GM12878 (cell line): ENCODE measurements around the gene UBE2G2. TPM values are rescaled to one million over a fixed set of nuclear protein-coding genes. Genes with fewer than 3 reads are reported as not detected.

Experiments used
- CEBPZ ChIP-seq: fragments of 150-350 bp; IDR thresholded peaks from 2 replicates; pipeline ENCODE4 v1.6.1; 2016; ENCODE audit warnings: low read depth, low read length
- CHD4 ChIP-seq: fragments of 200-600 bp; sonication (generic); IDR thresholded peaks from 2 replicates; pipeline ENCODE4 v1.6.1; 2016; ENCODE audit warnings: mild to moderate bottlenecking
- EGR1 ChIP-seq, 2 experiments: IDR thresholded peaks; 1 replicate in 1 of 2; 2 replicates in 1 of 2; pipeline ENCODE4 v1.6.1; 2011 to 2012; ENCODE audit warnings: low read depth in 2 of 2, low read length in 2 of 2, borderline replicate concordance in 1 of 2, mild to moderate bottlenecking in 1 of 2, moderate library complexity in 1 of 2
- MLLT1 ChIP-seq: fragments of 450-650 bp; IDR thresholded peaks from 2 replicates; pipeline ENCODE4 v1.6.1; 2016; ENCODE audit warnings: mild to moderate bottlenecking
- MYC ChIP-seq: IDR thresholded peaks from 2 replicates; pipeline ENCODE4 v1.6.1; 2011; ENCODE audit warnings: mild to moderate bottlenecking, low read length, moderate library complexity, inconsistent platforms; ENCODE audit not compliant: insufficient read depth, insufficient replicate concordance, insufficient read length, severe bottlenecking
- NBN ChIP-seq: fragments of 450-650 bp; IDR thresholded peaks from 2 replicates; pipeline ENCODE4 v1.6.1; 2016
- RB1 ChIP-seq: fragments of 450-650 bp; formaldehyde crosslinking; IDR thresholded peaks from 2 replicates; pipeline ENCODE4 v1.6.1; 2017; ENCODE audit warnings: mild to moderate bottlenecking, borderline replicate concordance
- ZNF384 ChIP-seq: IDR thresholded peaks from 2 replicates; pipeline ENCODE4 v1.6.1; 2012; ENCODE audit warnings: low read depth, mild to moderate bottlenecking, low read length, improper control_type of control experiment, borderline replicate concordance
- ZNF622 ChIP-seq: fragments of 450-650 bp; IDR thresholded peaks from 2 replicates; pipeline ENCODE4 v1.6.1; 2017; ENCODE audit warnings: mild to moderate bottlenecking, inconsistent platforms
- polyA plus RNA-seq, 11 experiments: library from polyadenylated mRNA; depleted of rRNA in 4 of 11; unstranded in 6 of 11; stranded (reverse) in 5 of 11; fragments of >200 nt; fragmentation: Nextera tagmentation in 4 of 11; fragmentation: Illumina TruSeq in 1 of 11; extraction: Ambion mirVana in 4 of 11; extraction: Trizol in 1 of 11; gene quantifications; 1 replicate in 1 of 11; 2 replicates in 10 of 11; pipeline versions ENCODE4 v1.2.1 to v1.2.3, GENCODE V29; 2011 to 2016; ENCODE audit warnings: inconsistent platforms in 2 of 11, missing spikeins in 2 of 11, low read depth in 1 of 11
- total RNA-seq, 4 experiments: library from RNA; depleted of rRNA in 3 of 4; stranded (reverse); fragments of >200 nt in 3 of 4; fragmentation: Illumina TruSeq in 1 of 4; extraction: Trizol in 1 of 4; gene quantifications; 2 replicates each; pipeline versions ENCODE4 v1.2.1 to v1.2.3, GENCODE V29; 2013 to 2021

The UBE2G2 gene
- total and polyA plus RNA-seq, 10 of the 15 experiments (the other 5 are each of a cell fraction or from before 2014, with no cell fraction given) = 27.0 to 139 (median 75.9) TPM

GRCh38 chr21:44793592-44794374, 7.8 kb downstream of the UBE2G2 start (continued):
- no peak for TF ChIP-seq EGR1 (IDR thresholded peaks at IDR 0.05; ENCODE audit: borderline replicate concordance in 1 of 2, low read depth in 2 of 2, low read length in 2 of 2)
- TF ChIP-seq ZNF622 = no peak
- no peak for TF ChIP-seq RB1
- no peak for TF ChIP-seq CHD4
- no peak for TF ChIP-seq CEBPZ
- TF ChIP-seq ZNF384 = no peak
- TF ChIP-seq MYC = no peak
- no peak for TF ChIP-seq NBN
- TF ChIP-seq MLLT1 = no peak
